Activated T-helper 2 cell treated with anti-CD3 and anti-CD28 coated beads, Interferon-gamma antibody, Interleukin-2, Interleukin-4, amounts not matched to agents 10 μg/mL and 5 μg/mL and 100 μg/mL, durations not matched to agents 14 hours and 24 hours and 36 hours (primary cell): ENCODE measurements around the gene HS2ST1. TPM values are rescaled to one million over a fixed set of nuclear protein-coding genes. Genes with fewer than 3 reads are reported as not detected.
"Not testable (repeated sequence)": the region's sequence is repeated elsewhere in the genome, so short reads cannot be mapped to it uniquely, and the experiment has no call there.

ENCODE experiments used
- DNase-seq: peaks from one replicate; pipeline ENCODE4 v3.0.0; 2021; ENCODE audit warnings: low spot score
- H3K27ac Mint-ChIP-seq: one replicate; pipeline ENCODE4 v1.8.0; 2021; ENCODE audit warnings: mixed read lengths
- H3K27me3 Mint-ChIP-seq: one replicate; pipeline ENCODE4 v1.8.0; 2021; ENCODE audit warnings: low read depth, mixed read lengths
- H3K36me3 Mint-ChIP-seq: one replicate; pipeline ENCODE4 v1.8.0; 2021; ENCODE audit warnings: low read depth, mixed read lengths
- H3K4me1 Mint-ChIP-seq: one replicate; pipeline ENCODE4 v1.8.0; 2021; ENCODE audit warnings: low read depth, mixed read lengths
- H3K4me3 Mint-ChIP-seq: one replicate; pipeline ENCODE4 v1.8.0; 2021; ENCODE audit warnings: low read depth, mild to moderate bottlenecking, moderate library complexity, mixed read lengths
- H3K9me3 Mint-ChIP-seq: one replicate; pipeline ENCODE4 v1.8.0; 2021; ENCODE audit warnings: mixed read lengths
- intact Hi-C: fragments of 100-400 bp; cut with micrococcal nuclease; formaldehyde crosslinking; loops from one replicate; pipeline ENCODE4 v1.15.1; 2023
- total RNA-seq: library from RNA; stranded (reverse); gene quantifications from 2 replicates; pipeline ENCODE4 v1.2.3, GENCODE V29; 2022

Gene HS2ST1
- total RNA-seq: 28.0 and 29.7 TPM in 2 replicates

- Mint-ChIP-seq H3K36me3 (peaks cover 34% of the 10 kb centered on the region), H3K27me3 (no peaks in the 10 kb centered on the region), H3K9me3 (no peaks in the 10 kb centered on the region), H3K27ac (no peak within 1 kb of the TSS), H3K4me1 (peaks cover 27% of the 10 kb centered on the region), H3K4me3 (no peak within 1 kb of the TSS)
- DNase-seq: no peak
- intact Hi-C loops: loop anchor here (1.0 to 10.0 kb wide), 6 partner anchors 50 to 1768 kb away; partner anchors contain the start of genes ODF2L and PKN2
Measured at GRCh38 chr1:86914601-86914997, at the start of gene HS2ST1. HS2ST1 (plus strand) TSS chr1:86914635.

DNA sequence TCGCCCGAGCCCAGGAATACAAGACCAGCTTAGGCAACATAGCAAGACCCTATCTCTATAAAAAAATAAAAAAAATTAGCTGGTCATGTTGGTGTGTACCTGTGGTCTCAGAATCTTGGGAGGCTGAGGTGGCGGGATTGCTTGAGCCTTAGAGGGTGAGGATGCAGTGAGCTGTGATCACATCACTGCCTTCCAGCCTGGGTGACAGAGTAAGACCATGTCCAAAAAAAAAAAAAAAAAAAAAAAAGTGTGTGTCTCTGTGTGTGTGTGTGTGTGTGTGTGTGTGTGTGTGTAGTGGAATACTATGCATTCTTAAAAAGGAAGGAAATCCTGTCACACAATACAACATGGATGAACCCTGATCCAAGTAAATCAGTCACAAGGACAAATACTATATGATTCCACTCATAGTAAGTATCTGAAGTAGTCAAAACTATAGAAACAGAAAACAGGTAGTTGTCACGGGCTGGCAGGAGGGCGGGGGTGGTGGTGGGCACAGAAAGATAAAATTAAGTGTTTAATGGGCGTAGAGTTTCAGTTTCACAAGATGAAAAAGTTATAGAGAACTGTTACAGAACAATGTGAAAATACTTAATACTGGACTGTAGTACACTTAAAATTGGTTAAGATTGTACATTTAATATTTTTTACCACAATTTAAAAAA, 48.3 kb upstream of the HS2ST1 start:
- no peak for DNase-seq
- intact Hi-C loops: loop anchor here (10.0 kb wide), 1 partner anchor 49 kb away; the partner anchor contains the start of genes HS2ST1 and SELENOF
- no peaks in the 10 kb centered on the region for H3K27me3 Mint-ChIP-seq
- H3K4me1 Mint-ChIP-seq: peaks cover 12% of the 10 kb centered on the region
- H3K4me3 Mint-ChIP-seq: no peak overlapping the region
- peaks cover 20% of the 10 kb centered on the region for H3K36me3 Mint-ChIP-seq
- H3K27ac Mint-ChIP-seq: no peak overlapping the region
- H3K9me3 Mint-ChIP-seq: no peaks in the 10 kb centered on the region

DNA sequence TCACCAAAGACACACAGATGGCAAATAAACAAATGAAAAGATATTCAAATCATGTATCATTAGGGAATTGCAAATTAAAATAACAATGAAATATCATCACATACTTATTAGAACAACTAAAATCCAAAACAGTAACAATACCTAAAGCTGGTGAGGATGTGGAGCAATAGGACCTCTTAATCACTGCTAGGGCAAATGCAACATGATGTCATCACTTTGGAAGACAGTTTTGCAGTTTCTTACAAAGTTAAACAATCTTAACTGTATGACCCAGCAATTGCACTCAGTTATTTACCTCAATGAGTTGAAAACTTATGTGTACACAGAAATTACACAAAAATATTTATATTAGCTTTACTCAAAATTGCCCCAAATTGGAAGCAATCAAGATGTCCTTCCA, 47.8 kb upstream of the HS2ST1 start:
- no peak for DNase-seq
- Mint-ChIP-seq H3K9me3 (no peaks in the 10 kb centered on the region), H3K36me3 (peaks cover 20% of the 10 kb centered on the region), H3K4me1 (peaks cover 12% of the 10 kb centered on the region), H3K4me3 (no peak overlapping the region), H3K27ac (no peak overlapping the region), H3K27me3 (no peaks in the 10 kb centered on the region)
- intact Hi-C loops: loop anchor here (10.0 kb wide), 1 partner anchor 48 kb away; the partner anchor contains the start of genes HS2ST1 and SELENOF

- intact Hi-C loops: loop anchor here (10.0 kb wide), 1 partner anchor 48 kb away; the partner anchor contains the start of genes HS2ST1 and SELENOF
- not testable (repeated sequence) for H3K27me3 Mint-ChIP-seq, H3K9me3 Mint-ChIP-seq, DNase-seq, H3K4me3 Mint-ChIP-seq, H3K27ac Mint-ChIP-seq
- Mint-ChIP-seq H3K36me3 (peaks cover 20% of the 10 kb centered on the region), H3K4me1 (peaks cover 12% of the 10 kb centered on the region)
Measured at GRCh38 chr1:86867278-86867677, 47.2 kb upstream of the HS2ST1 start.

DNA sequence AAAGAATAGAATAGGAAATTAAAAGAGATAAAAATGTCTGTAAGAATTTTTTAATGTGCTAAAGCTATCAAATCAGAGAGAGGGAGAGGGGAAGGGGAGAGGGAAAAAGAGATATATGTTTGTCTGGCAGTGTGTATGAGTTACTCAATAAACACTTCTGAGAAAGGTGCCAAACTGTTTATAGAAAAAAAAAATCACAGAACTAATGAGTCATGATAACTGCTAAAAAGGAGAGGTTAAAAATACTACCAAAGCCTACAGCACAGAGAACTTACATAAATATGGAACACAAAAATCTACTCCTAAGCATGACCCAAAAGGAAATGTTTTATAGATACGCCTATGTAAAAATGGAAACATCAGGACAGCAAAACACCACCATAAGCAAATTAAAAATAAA, 46.0 kb upstream of the HS2ST1 start:
- no peak overlapping the region for H3K4me3 Mint-ChIP-seq
- no peak for DNase-seq
- no peaks in the 10 kb centered on the region for H3K27me3 Mint-ChIP-seq
- no peaks in the 10 kb centered on the region for H3K9me3 Mint-ChIP-seq
- intact Hi-C loops: loop anchor here (10.0 kb wide), 1 partner anchor 46 kb away; the partner anchor contains the start of genes HS2ST1 and SELENOF
- no peak overlapping the region for H3K27ac Mint-ChIP-seq
- peaks cover 17% of the 10 kb centered on the region for H3K36me3 Mint-ChIP-seq
- peaks cover 12% of the 10 kb centered on the region for H3K4me1 Mint-ChIP-seq

DNA sequence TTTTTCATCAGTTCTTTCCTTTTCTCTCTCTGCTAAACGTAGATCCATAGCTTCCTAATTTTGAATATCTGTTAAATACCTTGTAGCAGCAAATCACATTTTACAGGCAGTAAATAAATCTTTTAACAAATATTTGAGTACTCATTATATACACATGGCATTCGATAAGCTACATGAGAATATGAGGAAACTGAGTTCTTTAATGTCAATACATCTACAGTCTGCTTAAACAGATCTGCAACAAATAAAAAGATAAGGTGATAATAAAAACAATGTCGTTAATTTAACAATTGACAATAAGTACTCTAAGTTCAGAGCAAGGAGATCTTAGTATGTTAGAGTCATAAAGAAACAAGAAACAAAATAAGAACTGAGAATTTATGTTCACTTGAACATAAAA, 43.4 kb upstream of the HS2ST1 start:
- Mint-ChIP-seq H3K4me3 (no peak overlapping the region), H3K9me3 (no peaks in the 10 kb centered on the region), H3K27ac (no peak overlapping the region), H3K27me3 (no peaks in the 10 kb centered on the region), H3K4me1 (peaks cover 14% of the 10 kb centered on the region), H3K36me3 (peaks cover 18% of the 10 kb centered on the region)
- no peak for DNase-seq
- intact Hi-C loops: no loop called here

DNA sequence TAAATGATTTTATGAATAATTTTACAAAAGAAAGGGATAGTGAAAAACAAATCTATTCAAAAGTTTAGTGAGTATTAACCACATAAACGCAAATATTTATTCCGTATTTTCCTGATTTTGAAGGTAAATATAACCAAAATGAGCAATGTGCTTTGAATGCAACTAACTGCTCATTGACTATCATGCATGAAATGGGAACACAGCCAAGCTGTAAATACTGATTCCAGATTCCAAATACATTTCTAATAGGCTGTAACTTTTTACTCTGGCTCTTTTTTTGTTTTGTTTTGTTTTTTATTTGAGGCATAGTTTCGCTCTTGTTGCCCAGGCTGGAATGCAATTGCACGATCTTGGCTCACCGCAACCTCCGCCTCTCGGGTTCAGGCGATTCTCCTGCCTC, 42.3 kb upstream of the HS2ST1 start:
- Mint-ChIP-seq H3K9me3 (no peaks in the 10 kb centered on the region), H3K27me3 (no peaks in the 10 kb centered on the region), H3K4me1 (peaks cover 10% of the 10 kb centered on the region), H3K36me3 (peaks cover 21% of the 10 kb centered on the region), H3K4me3 (no peak overlapping the region), H3K27ac (no peak overlapping the region)
- no peak for DNase-seq
- intact Hi-C loops: no loop called here

DNA sequence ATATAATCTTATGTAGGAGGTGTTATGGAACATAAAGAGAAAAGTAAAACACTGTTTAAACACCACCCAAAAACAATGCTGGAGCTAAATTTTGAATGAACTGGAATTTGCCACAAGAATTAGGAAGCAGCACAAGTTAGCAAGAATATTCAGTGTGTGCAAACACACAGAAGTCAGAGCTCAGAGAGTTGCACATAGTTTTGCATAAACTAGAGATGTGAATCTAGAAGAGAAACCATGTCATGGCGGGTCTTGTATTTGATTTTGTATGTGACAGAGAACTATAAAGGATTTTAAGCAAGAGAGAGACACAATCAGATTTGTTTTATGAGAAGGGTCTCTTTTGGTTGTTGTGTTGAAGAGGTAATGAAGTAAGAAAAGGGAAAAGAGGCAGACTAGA, 38.7 kb upstream of the HS2ST1 start:
- peaks cover 19% of the 10 kb centered on the region for H3K36me3 Mint-ChIP-seq
- H3K4me3 Mint-ChIP-seq: no peak overlapping the region

DNA sequence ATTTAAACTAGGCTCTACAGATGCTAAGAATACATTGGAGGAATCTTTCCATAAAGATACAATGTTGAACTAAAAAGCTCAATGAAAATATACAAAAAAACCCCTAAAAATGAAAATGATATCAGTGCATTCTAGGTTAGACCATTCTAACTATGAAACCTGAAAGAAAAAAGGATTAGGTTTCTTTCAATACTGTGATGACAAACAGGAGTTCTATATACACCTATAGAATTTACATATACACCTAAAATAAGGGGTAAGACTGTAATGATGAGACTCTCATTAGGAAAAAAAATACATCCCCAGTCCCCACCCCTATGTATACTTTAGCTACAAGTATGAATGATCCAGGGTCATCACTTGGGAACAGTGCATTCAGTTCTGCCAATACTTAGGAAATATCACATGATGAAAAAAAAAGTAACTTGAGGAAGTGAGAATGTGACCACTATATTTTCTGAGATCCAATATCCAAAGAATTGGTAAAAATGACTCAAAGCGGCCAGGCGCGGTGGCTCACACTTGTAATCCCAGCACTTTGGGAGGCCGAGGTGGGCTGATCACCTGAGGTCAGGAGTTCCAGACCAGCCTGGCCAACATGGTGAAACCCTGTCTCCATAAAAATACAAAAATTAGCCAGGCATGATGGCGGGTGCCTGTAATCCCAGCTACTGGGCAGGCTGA, 26.8 kb upstream of the HS2ST1 start:
- Mint-ChIP-seq H3K36me3 (peaks cover 15% of the 10 kb centered on the region), H3K27ac (no peak overlapping the region), H3K27me3 (no peaks in the 10 kb centered on the region), H3K4me1 (peaks cover 4% of the 10 kb centered on the region), H3K4me3 (no peak overlapping the region), H3K9me3 (no peaks in the 10 kb centered on the region)
- intact Hi-C loops: no loop called here
- DNase-seq: no peak

More for the DNA sequence above, 38.7 kb upstream of the HS2ST1 start:
- H3K27me3 Mint-ChIP-seq: no peaks in the 10 kb centered on the region
- intact Hi-C loops: no loop called here
- DNase-seq: no peak
- H3K4me1 Mint-ChIP-seq: peaks cover 3% of the 10 kb centered on the region
- no peaks in the 10 kb centered on the region for H3K9me3 Mint-ChIP-seq
- H3K27ac Mint-ChIP-seq: no peak overlapping the region

- peaks cover 15% of the 10 kb centered on the region for H3K36me3 Mint-ChIP-seq
- H3K4me3 Mint-ChIP-seq: no peak overlapping the region
- H3K27me3 Mint-ChIP-seq: no peaks in the 10 kb centered on the region
- H3K4me1 Mint-ChIP-seq: peaks cover 4% of the 10 kb centered on the region
- no peak for DNase-seq
- intact Hi-C loops: no loop called here
- no peaks in the 10 kb centered on the region for H3K9me3 Mint-ChIP-seq
- H3K27ac Mint-ChIP-seq: no peak overlapping the region
Measured at GRCh38 chr1:86888327-86888726, 26.1 kb upstream of the HS2ST1 start.

DNA sequence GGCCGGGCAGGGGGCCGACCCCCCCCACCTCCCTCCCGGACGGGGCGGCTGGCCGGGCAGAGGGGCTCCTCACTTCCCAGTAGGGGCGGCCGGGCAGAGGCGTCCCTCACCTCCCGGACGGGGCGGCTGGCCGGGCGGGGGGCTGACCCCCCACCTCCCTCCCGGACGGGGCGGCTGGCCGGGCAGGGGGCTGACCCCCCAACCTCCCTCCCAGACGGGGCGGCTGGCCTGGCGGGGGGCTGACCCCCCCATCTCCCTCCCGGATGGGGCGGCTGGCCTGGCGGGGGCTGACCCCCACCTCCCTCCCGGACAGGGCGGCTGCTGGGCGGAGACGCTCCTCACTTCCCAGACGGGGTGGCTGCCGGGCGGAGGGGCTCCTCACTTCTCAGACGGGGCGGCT, 15.0 kb upstream of the HS2ST1 start:
- H3K4me3 Mint-ChIP-seq, H3K4me1 Mint-ChIP-seq, intact Hi-C loops, H3K27me3 Mint-ChIP-seq, DNase-seq, H3K9me3 Mint-ChIP-seq, H3K27ac Mint-ChIP-seq: not testable (repeated sequence)
- peaks cover 46% of the 10 kb centered on the region for H3K36me3 Mint-ChIP-seq

- Mint-ChIP-seq H3K4me1 (peaks cover 23% of the 10 kb centered on the region), H3K9me3 (no peaks in the 10 kb centered on the region), H3K36me3 (peaks cover 53% of the 10 kb centered on the region), H3K27me3 (no peaks in the 10 kb centered on the region), H3K4me3 (no peak overlapping the region), H3K27ac (no peak overlapping the region)
- intact Hi-C loops: no loop called here
- DNase-seq: no peak
Measured at GRCh38 chr1:86905875-86906274, 8.6 kb upstream of the HS2ST1 start.

DNA sequence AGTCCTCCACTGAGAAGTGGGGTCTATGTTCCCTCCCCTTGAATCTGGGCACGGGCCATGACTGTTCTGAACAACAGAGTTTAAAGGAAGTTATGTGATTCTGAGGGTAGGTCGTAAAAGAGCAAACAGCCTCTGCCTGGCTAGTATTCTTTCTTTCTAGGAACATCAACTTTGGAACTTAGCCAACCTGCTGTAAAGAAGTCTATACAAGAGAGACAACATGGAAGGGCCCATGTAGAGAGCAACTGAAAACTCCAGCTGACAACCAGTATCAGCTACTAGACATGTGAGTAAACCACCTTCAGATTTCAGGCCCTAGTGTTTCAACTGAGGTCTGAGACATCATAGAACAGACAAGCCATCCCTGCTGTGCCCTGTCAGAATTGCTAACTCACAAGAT, 8.0 kb upstream of the HS2ST1 start:
- intact Hi-C loops: no loop called here
- Mint-ChIP-seq H3K4me3 (no peak overlapping the region), H3K27me3 (no peaks in the 10 kb centered on the region), H3K9me3 (no peaks in the 10 kb centered on the region), H3K27ac (no peak overlapping the region), H3K4me1 (peaks cover 28% of the 10 kb centered on the region), H3K36me3 (peaks cover 53% of the 10 kb centered on the region)
- DNase-seq: no peak
